H1 (cell line): ENCODE data around the gene COTL1.

Experiments
- ATF2 ChIP-seq: IDR thresholded peaks from 2 replicates; pipeline ENCODE4 v1.6.1; 2012; ENCODE audit warnings: low read length, inconsistent platforms
- CREB1 ChIP-seq: IDR thresholded peaks from 2 replicates; pipeline ENCODE4 v1.6.1; 2012; ENCODE audit warnings: inconsistent platforms
- HDAC6 ChIP-seq: IDR thresholded peaks from one replicate; pipeline ENCODE4 v1.7.1; 2012; ENCODE audit warnings: low read depth, mild to moderate bottlenecking, inconsistent platforms, low read length, moderate library complexity
- JUND ChIP-seq: IDR thresholded peaks from 2 replicates; pipeline ENCODE4 v1.6.1; 2011; ENCODE audit warnings: mild to moderate bottlenecking, improper control_type of control experiment, low read length
- NRF1 ChIP-seq: IDR thresholded peaks from 2 replicates; pipeline ENCODE4 v1.6.1; 2011; ENCODE audit warnings: mild to moderate bottlenecking, low read depth, low read length, improper control_type of control experiment
- POLR2A ChIP-seq, 2 experiments: IDR thresholded peaks; 1 replicate in 1 of 2; 2 replicates in 1 of 2; pipeline ENCODE4 v1.6.1; 2011; ENCODE audit warnings: low read depth in 2 of 2, low read length in 2 of 2, mild to moderate bottlenecking in 2 of 2; ENCODE audit errors: control extremely low read depth in 1 of 2
- RFX5 ChIP-seq: IDR thresholded peaks from 2 replicates; pipeline ENCODE4 v1.6.1; 2011; ENCODE audit warnings: low read depth, low read length, improper control_type of control experiment, borderline replicate concordance
- SP4 ChIP-seq: IDR thresholded peaks from 2 replicates; pipeline ENCODE4 v1.6.1; 2012; ENCODE audit warnings: low read length, inconsistent platforms
- SRF ChIP-seq: IDR thresholded peaks from 2 replicates; pipeline ENCODE4 v1.6.1; 2011; ENCODE audit warnings: mild to moderate bottlenecking, low read depth, low read length, moderate library complexity
- SUZ12 ChIP-seq: fragments of 200-600 bp; sonication (generic); IDR thresholded peaks from 2 replicates; pipeline ENCODE4 v1.6.1; 2012; ENCODE audit warnings: mild to moderate bottlenecking, inconsistent platforms, low read length, moderate library complexity, mixed read lengths

- TF ChIP-seq CREB1 (no peak), SP4 (no peak), RFX5 (no peak), SUZ12 (no peak), ATF2 (no peak), HDAC6 (no peak), POLR2A (IDR thresholded peaks at IDR 0.05; ENCODE audit: control extremely low read depth in 1 of 2, low read depth in 2 of 2, low read length in 2 of 2) (no peak), NRF1 (no peak), JUND (no peak), SRF (no peak)
These were observed 54.7 kb downstream of the COTL1 start for GRCh38 chr16:84563064-84563715.
